HuH-7 (cell line): ENCODE results near the gene ABHD12.

Source experiments
- DNase-seq: peaks from one replicate; pipeline ENCODE4 v3.0.0; 2011; ENCODE audit warnings: low spot score

ABHD12 gene

DNA sequence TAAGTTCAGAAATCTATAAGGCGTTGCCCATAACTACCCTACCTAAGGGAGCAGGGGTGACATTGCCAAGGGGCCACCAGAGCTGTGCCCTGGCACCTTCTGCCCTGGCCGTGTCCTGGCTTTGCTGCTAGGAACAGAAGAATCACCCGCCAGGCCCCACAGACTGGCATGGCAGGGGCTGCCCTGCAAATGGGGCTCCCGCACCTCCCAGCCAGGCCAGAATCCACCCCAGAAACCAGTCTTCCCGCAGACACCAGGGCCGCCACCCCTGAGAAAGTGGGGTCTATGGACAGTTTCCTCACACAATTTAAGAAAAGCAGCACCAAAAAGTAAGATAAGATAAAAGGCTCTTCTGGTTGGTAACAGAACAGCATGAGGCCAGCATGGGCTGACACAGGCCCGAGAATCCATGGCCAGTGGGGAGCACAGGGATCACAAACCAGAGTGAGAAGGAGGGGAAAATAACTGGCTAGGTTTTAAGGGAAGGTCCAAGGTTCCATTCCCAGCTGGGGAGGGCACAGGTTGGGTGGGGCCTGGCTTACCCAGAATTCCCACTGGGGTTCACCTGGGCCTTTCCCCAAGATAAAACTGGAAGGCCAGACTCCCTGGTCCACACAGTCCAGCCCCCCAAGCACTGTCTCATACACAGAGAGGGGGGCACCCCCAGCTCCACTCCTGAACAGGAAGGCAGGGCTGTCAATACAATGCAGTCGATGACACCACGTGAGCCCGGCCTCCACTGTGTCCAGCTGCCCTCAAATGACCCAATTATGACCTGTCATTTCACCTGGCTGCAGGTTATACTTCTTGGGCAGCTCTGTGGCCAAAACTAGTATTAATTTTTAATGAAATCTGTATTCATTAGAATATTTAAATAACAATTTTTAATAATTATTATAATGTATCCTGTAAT is 83.4 kb downstream of the ABHD12 start:
- DNase-seq: no peak

DNA sequence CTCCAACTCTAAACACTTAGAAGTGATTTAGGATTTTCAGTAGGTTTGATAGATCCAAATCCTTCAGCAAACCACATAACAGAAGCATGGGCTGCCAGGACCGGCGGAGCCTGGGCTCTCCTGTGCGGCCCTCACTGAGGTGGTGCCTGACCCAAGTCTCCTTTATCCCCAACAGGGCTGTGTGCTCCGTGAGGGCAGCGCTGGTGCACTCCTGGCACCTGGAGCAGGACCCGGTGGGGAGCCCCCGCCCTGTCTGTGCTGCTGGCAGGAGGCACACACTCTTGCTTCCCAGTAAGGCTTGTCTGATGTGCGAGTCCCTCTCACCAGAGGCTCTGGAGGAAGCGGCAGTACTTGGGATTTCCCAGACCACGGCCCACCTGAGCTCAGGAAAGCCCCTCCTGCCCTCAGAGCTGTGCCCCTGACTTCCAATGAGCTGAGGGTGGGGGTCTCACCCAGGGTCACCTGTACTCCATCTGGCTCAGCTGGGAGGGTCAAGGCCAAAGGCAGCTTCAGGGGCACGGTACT is 86.5 kb downstream of the ABHD12 start:
- DNase-seq: no peak

DNA sequence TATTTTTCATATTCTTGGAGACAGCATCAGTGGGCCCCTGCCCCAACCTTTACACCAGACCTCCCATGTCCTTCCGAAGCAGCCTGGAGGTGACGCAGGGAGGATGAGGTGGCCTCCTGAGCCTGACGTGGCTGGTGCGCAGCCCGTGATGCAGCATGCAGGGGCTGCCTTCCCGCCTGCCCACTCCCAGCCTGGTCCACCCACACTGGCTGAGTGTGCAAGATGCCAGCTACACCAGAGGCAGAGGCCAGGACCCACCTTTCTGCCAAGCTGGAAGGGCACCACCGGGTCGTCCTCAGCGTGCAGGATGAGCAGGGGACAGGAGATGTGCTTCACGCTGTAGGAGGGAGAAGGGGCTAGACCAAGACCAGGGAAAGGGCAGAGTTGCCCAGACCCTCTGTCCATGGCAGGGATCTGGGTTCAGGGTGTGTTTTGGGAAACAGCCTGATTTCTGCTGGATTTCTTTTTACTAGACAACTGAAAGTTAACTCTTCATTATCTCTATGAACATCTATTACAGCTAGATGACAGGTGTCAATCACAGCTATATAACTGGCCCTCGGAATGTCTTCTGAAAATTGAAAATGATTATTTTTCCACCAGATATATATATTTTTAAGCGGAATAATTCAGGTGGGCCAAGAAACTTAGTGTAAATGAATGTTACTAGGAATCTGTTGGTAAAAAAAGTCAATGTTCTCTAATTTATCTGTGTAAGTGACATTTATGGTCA is 87.2 kb downstream of the ABHD12 start:
- DNase-seq: no peak

DNA sequence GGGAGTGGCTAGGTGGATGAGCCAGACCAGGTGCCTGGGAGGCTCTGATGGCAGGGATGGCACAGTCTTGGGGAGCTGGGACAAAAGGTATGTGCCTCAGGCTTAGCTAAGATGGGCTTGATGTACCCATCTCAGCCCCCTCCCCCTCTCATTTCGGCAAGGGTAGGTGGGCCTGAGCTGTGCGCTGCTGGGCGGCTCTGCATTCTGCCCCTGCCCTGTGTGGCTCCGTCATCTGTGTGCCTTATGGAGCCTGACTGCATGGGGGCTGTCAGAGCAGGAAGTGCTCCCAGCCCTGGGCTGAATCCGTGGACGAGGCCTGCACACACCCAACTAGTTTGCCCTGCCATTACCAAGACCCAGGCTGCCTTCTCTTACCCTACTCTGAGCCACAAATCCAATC is 88.0 kb downstream of the ABHD12 start:
- no peak for DNase-seq

DNA sequence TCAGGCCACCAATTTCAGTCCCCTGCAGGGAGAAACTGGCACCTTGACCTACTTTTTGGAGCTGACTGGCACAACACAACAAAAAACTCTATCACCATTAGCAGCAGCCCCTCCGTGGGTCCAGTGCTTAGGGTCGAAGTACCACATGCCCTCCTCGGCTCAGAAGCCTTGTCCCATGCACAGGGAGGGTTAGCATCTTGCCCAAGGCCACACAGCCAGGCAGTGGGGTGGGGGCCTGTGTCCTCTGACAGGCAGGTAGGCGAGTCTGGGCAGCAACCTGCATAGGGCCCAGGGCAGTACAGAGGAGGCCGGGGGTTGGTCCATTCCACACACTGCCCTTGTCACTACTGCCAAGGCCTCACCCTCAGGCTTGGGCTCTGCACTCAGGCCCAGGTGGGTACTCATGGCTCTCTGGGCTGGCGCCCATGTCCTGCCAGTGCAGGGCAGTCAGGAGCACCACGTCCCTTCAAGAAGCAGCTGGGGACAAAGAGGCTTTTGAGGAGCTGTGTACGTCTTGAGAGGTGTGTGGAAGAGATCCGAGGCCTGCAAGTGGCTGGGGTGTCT is 89.2 kb downstream of the ABHD12 start:
- DNase-seq: no peak

DNA sequence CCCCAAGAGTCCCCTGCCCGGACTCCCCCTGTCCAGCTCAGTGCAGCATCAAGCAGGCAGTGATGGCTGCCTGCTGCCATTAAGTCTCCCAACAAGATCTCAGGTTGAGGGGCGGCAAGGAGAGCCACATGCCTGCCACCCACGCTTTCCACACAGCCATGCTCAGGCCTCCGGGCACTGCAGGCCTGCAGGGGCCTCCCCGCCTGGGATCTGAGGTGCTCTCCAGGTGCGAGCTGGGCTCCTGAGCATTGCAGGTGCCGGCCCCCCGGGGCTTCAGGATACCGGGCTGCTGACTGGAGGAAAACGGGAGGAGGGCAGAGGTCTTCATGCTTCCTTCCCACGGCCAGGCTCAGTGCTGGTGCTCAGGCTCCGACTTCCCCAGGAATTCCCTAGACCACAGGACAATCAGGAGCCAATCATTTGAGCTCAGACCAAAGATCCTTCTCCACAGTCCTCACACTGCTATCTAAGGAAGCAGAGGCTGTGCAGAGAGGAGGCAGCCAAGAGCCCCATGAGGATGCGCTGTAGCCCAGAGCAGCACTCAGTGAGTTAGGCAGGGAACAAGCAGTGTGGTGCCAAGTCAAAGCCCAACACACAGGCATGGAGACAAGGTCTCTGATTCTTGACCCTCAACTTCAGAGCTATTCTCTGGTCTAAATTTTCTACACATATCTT is 90.0 kb downstream of the ABHD12 start:
- no peak for DNase-seq

DNA sequence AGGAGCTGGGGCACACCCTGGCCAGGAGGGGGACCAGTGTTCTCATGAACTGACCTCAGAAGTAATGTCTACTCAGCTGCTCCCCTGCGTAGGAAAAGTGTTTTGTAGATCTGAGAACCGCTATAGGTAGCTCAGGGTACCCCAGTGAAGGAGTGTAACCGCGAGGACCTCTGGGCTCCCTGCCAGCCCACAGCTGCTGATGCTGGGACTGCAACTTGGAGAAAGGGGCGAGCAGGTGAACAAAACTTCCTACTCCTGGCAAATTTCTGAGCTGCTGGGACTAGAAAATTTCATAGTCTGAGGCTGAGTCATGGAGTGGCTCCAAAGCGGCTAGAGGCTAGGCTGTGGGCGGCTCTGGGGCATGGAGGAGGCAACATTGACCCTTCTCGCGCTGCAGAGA is 90.8 kb downstream of the ABHD12 start:
- no peak for DNase-seq

DNA sequence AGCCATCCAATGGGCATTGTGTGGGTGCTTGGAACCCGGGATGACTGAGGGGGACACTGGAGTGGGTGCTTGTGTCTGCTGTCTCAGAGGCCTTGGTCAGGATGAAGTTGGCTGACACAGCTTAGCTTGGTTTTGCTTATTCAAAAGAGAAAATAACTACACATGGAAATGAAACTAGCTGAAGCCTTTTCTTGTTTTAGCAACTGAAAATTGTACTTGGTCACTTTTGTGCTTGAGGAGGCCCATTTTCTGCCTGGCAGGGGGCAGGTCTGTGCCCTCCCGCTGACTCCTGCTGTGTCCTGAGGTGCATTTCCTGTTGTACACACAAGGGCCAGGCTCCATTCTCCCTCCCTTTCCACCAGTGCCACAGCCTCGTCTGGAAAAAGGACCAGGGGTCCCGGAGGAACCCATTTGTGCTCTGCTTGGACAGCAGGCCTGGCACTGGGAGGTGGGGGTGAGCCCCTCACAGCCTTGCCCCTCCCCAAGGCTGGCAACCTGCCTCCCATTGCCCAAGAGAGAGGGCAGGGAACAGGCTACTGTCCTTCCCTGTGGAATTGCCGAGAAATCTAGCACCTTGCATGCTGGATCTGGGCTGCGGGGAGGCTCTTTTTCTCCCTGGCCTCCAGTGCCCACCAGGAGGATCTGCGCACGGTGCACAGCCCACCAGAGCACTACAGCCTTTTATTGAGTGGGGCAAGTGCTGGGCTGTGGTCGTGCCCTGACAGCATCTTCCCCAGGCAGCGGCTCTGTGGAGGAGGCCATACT is 93.3 kb downstream of the ABHD12 start:
- no peak for DNase-seq

DNA sequence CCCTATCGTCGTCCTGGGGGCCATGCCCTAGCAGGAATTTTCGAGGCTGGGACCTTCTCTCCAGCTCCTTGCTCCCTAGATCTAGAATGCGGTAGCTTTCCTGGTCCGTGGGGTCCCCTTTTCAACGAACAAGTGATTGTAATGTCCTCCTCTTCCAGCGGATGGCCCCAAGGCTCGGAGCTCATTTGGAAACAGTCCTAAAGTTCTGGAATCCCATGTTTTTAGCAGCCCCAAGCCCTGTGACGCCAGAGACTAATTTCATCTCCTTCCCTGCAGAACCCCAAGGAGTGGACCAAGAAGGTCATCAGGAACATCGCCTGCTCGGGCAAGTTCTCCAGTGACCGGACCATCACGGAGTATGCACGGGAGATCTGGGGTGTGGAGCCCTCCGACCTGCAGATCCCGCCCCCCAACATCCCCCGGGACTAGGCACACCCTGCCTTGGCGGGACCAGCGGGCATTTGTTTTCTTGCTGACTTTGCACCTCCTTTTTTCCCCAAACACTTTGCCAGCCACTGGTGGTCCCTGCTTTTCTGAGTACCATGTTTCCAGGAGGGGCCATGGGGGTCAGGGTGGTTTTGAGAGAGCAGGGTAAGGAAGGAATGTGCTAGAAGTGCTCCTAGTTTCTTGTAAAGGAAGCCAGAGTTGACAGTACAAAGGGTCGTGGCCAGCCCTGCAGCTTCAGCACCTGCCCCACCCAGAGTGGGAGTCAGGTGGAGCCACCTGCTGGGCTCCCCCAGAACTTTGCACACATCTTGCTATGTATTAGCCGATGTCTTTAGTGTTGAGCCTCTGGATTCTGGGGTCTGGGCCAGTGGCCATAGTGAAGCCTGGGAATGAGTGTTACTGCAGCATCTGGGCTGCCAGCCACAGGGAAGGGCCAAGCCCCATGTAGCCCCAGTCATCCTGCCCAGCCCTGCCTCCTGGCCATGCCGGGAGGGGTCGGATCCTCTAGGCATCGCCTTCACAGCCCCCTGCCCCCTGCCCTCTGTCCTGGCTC is 94.2 kb downstream of the ABHD12 start:
- peak; percentile 90 for DNase-seq

DNA sequence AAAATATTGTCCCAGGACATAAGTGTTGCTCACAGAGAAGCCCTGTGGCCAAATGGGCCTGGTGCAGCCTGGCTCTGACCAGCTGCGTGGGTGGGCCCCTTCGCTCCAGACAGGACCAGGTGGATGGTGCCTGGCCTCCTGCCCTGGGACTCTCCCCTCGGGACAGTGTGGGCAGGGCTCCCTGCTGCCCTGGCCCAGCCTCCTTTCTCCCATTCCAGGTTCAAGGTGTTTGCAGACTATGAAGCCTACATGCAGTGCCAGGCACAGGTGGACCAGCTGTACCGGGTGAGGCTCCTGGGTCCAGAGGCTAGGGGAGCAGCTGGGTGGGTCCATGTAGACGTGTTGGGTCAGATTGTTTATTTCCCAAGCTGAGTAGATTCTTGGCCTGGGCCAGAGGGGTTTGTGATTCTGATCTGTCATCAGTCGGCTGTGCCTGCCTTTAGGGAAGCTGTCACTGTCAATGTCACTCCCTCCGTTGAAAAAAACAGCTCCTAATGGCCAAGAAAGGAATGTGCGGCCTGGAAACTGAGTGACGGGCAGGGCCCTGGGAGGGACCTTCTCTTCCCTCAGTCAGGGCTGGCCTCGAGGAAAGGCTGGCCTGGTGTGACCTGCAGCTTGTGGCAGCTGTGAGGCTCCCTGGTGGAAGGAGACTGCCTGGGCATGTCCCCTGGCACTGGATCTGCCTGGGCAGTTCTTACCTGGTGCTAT is 95.1 kb downstream of the ABHD12 start:
- DNase-seq: no peak

DNA sequence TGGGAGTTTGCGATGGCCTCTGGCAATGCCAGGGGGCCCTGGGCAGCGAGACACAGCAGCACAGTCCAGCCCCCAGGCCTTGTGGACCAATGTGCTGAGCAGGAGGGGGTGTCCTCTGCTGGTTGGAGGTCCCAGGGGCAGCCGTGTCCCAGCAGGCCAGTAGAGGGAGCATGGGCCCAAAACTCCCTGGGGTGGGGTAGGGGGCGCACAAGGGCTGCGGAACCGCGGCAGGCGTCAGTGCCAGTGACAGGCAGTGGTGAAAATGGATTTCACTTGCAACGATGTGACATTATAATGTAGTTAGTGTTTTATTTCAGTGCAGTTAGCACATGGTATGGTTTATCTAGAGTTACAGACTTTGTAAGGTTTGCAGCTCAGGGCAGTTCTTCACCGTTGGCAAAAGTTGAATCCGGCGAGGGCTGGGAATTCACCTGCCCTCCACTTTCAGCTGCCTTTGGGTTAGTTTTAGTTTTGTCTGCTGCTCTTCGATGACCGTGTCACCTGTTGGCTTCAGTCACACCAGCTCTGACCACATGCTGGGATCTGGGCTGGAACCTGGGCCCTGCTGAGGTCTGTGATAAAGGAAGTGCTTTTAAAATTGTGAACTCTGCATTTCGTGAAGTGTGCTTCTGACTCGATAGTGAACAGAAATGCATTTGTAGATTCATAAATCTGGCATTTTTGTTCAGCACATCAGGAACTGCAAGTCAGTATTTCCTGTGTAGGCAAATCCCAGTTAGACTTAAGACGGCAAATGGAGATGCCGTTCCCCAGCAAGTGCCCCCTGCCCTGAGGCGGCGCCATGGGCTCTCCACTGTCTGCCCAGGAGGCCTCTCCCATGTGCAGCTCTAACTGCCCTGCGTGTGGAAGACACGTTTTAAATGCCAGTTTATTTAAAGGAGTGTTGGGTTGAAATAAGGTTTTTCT is 95.9 kb downstream of the ABHD12 start:
- peak; percentile 98 for DNase-seq

DNA sequence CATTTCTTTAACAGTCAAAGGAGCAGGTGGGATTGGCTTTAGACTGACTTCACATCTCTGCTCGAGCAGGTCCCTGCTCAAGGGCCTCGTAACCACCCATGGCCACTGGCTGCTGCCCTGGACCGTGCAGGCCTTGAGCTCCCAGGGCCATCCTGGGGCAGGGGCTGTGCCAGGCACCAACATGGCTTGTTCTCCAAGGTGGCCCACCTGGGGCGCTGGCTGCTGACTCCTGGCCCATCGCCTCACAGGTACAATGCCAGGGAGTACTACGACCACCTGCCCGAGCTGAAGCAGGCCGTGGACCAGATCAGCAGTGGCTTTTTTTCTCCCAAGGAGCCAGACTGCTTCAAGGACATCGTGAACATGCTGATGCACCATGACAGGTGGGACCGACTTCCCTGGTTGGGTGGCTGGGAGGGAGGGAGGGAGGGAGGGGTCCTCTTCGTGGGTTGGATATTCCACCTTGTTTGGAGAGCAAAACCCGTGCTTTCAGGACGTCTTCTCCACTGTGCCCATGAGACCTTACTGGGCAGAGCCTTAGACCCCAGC is 96.7 kb downstream of the ABHD12 start:
- DNase-seq: no peak

DNA sequence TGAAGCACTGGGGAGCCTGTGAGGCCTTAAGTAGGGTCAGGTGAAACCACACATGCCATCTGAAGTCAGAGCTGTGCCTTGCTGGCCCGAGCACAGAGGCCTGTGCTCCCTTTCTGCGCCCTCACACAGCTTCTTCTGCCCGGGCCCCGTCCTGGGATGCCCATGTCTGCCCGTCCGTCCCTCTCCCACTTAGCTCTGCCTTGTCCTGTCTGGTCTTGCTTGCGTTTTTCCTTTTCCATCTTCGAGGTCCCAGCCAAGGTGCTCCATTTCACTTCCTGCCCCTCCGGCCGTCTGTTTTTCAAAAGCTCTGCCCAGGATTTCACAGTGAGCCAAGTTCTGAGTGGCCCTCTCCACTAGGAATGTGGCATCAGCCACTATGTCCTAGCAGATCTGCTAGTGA is 97.1 kb downstream of the ABHD12 start:
- DNase-seq: no peak

DNA sequence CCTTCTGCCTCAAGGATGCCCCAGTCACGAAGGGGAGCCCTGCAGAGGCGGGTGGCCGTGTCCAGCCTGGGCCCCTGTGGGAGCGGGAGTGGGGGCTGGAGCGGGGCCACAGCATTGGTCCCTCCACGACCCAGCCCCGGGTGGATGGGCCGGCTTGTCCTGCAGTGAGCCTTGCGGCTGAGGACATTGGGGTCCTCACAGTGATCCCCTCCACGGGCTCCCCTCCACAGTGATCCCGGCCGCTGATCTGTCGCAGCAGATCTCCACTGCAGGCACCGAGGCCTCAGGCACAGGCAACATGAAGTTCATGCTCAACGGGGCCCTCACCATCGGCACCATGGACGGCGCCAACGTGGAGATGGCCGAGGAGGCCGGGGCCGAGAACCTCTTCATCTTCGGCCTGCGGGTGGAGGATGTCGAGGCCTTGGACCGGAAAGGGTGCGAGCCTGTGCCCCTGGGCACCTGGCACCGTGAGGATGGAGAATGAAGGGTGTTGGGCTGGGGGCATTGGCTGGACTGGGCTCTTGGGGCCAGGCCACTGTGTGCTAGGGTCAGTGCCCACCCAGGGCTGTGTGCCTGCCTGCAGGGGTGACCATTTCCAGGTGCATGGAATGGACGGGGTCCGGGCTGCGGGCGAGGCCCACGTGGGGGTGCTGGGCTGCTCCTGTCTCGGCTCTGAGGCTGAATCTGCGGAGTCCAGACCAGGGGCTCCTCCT is 98.3 kb downstream of the ABHD12 start:
- DNase-seq: no peak

DNA sequence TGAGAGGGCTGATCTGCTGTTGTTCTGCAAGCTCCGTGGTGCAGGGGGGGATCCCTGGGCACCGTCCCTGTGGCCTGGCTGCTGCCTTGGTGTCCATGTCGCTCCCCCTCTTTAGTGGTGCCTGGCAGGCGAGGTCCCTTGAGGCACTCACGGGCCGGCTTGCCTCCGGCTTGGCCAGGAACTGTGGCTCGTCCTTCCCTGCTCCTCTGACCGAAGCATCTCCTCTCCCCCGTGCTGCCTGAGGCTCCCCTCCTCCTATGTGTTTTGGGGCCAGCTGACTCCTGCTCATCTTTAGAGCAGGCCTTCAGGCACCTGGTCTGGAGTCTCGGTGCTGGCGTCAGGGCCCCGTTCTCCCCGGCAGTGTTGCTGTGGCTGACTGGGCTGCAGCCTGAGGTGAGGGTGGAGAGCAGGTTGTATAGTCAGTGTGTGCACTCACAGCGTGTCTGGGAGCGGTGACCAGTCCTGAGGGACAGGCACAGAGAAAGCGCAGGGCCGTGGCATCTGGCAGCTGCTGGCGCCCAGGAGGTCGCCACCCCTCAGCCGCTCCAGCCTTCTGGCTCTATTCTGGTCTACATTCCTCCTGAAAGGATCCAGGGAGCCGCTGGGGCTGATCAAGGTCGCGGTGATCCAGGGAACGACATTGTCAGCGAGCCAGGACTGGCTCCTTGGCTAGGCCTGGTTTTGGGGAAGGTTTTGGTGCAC is 99.1 kb downstream of the ABHD12 start:
- DNase-seq: no peak

DNA sequence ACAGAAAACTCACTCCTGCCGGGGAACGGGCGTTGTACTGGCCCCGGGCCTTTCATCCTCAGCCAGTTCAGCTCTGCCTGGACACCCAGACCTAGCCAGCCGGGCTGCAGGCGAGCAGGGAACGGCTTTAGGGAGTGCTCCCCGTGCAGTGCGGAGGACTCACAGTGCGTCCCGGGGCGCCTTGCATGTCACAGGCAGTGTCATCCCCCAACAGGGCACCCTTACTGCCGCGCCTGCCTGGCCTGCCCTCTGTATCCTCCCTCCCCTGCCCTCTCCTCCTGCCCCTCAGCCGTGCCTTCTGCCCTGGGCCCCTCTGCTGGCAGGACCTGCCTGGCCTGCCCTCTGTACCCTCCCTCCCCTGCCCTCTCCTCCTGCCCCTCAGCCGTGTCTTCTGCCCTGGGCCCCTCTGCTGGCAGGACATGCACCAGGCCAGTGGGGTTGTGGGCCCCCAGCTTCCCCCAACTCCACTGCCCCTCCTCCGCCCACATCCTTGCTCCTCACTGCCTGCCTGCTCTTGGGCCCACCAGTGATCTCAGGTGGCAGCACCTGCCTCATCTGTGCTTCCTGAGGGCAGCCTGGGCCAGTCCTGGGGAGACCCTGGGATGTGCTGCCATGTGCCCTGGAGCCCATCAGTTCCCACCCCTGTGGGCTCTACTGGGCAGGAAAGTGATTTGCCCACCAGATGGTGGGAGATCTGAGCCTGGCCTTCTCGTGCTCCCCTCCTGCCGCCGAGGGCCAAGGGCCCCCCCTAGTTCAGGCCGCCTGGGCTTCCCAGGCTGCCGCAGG is 99.8 kb downstream of the ABHD12 start:
- DNase-seq: no peak
